RPMI8226 (cell line): ENCODE results near the gene ADGRE1.
A peak's percentile ranks its signal among the peaks of the same experiment; 100 is the strongest.

Experiments
- DNase-seq: peaks from one replicate; pipeline ENCODE4 v3.0.0-alpha.2; 2015

ADGRE1 gene

DNA sequence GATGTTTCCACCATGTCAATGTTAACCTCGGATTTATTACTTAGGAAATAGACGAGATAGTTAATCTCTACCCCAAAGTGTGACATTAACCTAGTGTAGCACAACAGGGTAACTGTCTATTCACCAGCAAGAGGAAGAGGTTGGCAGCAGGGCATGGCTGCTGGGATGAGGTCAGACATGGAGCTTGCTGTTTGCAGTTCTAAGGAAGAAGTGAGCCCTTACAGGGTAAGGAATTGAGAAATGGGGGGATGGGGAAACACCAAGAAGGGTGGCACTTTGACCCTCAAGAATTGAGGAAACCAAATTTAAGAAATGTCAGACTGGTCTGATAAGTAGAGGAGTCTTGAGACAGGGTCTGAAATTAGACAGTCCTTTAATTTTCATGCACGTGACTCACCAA is 71.4 kb downstream of the ADGRE1 start:
- no peak for DNase-seq

DNA sequence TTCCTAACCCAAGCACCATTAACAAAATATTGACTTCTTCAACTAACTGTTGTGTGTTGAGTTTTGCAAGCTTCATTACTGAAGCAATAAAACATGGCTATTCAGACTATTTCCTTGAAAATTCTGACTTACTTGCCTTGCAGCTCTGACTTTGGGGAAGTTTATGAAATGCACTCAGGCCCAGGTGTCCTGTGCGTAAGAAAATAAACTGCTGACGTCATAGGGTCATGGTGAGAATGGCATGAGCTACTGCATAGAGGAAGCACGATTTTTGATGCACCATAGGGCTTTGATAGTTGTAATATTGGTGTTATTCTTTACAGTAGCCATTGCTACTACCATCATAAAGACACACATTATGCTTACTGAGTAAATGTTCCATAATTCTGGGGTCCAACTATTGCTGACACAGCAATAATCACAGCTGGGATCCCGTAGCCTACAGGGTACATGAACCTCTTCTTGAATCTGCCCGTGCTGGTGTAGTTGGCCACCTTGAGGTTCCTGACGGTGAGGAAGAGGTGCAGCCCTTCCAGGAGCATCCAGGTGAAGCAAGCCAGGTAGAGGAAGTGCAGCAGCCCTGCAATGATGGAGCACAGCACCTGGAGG is 76.0 kb downstream of the ADGRE1 start:
- DNase-seq = no peak

DNA sequence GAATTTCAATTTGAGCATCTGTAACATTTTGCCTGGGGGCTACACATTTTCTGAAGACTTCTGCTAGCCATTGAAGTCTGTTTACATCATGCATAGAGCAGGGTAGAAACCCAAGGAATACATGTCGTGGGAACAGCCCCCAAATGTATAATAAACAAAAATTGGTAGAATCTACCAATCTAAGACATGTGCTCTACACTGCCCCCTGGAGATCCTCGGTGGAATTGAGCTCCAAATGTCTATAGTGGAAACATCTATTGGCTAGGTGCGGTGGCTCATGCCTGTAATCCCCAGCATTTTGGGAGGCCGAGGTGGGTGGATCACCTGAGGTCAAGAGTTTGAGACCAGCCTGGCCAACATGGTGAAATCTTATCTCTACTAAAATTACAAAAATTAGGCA is 76.6 kb downstream of the ADGRE1 start:
- DNase-seq = peak; percentile 41

DNA sequence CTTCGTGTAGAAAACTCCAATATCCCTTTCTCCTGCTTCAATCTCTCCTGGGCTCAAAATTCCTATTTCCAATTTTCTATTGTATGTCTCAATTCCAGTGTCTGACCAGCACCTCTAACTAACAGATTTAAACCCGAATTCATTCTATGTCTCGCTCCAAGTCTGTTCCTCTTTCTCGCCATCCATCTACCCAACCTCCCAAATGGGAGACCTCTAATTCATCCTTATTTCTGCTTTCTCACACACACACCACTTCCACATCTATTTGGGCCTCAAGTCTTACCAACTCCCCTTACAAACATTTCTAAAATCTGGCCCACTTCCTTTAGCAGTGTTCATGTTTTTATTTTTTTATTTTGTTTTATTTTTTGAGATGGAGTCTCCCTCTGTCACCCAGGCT is 80.6 kb downstream of the ADGRE1 start:
- no peak for DNase-seq

DNA sequence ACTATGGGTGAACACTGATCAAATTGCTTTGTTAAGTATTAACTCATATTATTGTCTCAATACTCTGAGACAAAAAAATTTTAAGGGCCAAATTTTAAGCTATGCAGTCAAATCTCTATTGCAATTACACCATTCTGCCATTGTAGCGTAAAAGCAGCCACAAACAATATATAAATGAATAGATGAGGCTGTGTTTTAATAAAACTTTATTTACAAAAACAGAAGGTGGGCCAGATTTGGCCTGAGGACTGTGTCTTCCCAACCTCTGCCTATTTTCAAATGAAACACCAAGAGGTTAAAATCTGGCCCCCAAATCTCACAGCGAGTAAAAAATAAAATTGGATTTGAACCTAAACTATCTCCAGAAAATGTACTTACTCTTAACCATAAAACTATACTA is 82.1 kb downstream of the ADGRE1 start:
- no peak for DNase-seq

DNA sequence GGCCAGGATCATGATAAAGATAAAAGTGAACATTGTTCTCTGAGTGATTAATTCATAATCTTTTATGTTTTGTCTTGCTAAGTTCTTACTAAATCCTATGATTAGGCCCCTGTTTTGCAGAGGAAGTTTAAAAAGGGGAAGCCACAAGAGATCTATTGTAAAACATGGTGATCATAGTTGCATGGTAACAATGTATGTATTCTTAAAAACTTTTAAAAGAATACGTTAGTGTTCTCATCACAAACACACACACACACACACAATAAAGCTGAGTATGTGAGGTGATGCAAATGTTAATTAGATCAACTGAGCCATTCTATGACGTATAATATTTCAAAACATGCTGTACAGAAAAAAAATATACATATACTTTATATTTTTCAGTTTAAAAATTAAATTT is 82.6 kb downstream of the ADGRE1 start:
- no peak for DNase-seq

DNA sequence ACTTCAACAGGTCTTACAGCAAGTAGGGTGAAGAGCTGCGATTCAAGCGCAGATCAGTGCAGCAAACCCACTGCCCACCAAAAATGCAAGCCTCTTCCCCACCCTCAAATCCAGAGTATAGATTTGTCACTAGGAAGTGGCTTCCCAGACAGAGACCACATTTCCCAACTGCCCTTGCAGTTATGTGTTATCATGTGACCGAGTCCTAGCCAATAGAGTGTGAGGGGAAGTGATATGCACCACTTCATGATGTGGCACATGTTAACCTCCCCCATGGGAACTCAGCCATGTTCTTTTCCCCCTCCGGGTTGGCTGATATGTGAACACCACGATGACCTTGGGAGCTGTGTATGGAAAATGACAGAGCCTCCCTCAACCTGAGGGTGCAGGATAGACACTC is 83.1 kb downstream of the ADGRE1 start:
- peak; percentile 23 for DNase-seq

DNA sequence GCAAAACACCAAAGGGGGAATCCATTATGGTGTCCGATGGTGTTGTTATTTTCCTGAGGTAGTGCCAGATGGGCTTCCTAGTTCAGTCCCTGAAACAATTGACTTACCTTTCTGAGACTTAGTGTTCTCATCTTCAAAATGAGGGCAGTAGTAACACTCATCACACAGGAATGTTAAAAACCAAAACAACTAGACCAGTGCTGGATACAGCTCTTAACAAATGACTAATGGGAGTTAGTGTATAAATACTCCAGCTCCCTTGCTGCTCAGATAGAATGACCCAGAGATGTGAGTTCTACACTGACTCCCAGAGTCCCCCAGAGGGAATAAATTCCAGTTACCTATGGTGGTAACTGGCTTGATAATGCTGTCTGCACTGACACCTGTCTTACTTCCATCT is 84.0 kb downstream of the ADGRE1 start:
- DNase-seq = no peak

DNA sequence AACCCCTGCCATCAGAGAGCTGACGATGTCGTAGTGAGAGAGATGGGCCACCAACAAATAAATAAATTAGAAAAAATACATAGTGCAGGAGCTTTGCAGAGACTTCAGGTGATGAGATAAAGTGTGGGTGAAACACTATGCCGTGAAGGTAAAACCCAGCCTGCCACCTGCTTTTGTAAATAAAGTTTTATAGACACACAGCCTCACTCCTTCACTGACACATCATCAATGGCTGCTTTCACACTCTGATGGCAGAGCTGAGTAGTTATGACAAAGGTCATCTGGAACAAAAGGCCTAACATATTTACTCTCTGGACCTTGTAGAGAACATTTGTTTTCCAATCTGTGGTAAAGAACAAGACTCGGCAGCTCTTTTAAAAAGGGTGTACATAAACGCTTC is 88.8 kb downstream of the ADGRE1 start:
- DNase-seq = no peak

DNA sequence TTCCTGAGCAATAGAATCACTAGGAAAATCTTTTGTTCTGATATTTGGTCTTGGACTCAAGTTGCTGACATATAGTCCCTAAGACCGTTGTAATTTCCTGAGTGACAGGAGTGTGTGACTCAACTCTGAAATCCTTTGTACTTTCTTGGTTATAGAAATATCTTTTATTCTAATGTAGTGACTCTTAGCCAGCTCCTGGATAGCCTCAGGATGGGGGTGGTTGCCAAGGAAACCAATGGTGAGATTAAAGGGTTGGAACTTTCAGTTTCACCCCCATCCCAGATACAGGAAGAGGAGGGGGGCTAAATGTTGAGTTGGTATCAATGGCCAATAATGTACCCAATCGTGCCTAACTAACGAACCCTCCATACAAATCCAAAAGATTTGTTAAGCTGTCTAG is 92.0 kb downstream of the ADGRE1 start:
- no peak for DNase-seq

DNA sequence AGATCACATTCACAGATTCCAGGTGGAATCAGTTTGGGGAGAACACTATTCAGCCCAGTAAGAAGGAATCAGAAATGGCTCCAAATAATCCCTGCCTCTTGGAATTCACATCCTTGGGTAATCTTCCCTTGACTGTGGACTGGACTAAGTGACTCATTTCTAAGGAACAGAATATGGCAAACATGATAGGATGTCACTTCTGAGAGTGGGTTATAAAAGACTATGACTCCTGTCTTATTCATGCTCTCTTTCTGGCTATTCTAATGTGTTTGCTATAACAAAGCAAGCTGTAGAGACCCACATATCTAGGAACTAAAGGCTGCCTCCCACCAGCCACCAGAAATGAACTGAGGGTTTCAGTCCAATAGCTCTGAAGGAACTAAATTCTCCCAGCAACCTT is 96.1 kb downstream of the ADGRE1 start:
- no peak for DNase-seq

DNA sequence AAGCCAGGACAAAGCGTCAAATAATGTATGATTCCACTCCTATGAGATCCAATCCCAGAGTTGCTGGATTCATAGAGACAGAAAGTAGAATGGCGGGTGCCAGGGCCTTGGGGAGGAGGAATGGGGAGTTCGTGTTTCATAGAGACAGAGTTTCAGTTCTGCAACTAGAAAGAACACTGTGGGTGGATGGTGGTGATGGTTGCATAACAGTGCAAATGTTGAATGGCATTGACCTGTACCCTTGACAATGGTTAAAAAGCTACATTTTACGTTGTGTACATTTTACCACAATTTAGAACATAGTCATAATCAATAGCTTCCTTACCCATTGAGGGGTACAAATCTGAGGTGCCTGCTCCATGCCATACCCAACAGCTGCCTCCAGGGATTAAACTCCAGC is 100.5 kb downstream of the ADGRE1 start:
- no peak for DNase-seq

DNA sequence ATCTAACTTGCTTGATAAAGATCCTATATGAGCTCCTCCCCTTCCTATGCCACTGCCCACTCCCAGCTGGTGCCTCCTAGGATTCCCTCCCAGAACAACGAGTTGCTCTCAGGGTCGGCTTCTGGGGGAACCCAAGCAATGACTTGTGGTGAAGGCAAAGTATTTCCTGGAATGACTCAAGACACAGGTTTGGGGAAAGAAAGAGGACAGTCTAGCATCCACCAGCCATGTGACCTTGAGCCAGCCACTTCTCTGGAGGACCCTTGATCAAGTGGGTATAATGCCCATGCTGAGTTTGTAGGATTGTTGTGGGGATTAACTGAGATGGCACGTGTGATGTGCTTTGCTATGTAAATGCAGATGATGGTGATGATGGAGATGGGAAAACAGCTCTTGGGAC is 100.9 kb downstream of the ADGRE1 start:
- DNase-seq = no peak
